Measurements from ENCODE around the gene SMURF1.

The SMURF1 gene

GRCh38 chr7:99141841-99142726 lies 1.8 kb downstream of the SMURF1 start:
- no peak for DNase-seq

- no peak for DNase-seq
These were observed 2.6 kb downstream of the SMURF1 start for GRCh38 chr7:99141334-99141733.

GRCh38 chr7:99140813-99141212 lies 3.1 kb downstream of the SMURF1 start:
- DNase-seq = no peak

DNA sequence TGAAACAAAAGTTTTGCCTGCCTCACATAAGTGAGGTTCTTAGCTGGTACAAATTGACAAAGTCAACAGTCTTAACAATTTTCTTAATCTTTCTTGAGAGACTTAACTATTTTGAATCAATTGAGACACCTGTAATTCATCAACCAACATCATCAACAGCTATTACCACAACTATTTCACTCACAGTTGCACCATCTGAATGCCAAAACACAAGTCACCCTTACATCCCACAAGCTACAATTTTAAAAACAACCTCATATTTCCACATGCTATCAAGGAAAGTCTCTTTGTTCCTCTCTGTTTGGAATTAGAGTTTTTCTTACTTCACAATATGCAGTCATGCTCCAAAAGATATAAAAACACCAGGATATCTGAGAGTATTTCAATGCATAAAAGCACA lies 4.9 kb downstream of the SMURF1 start:
- DNase-seq = no peak

DNA sequence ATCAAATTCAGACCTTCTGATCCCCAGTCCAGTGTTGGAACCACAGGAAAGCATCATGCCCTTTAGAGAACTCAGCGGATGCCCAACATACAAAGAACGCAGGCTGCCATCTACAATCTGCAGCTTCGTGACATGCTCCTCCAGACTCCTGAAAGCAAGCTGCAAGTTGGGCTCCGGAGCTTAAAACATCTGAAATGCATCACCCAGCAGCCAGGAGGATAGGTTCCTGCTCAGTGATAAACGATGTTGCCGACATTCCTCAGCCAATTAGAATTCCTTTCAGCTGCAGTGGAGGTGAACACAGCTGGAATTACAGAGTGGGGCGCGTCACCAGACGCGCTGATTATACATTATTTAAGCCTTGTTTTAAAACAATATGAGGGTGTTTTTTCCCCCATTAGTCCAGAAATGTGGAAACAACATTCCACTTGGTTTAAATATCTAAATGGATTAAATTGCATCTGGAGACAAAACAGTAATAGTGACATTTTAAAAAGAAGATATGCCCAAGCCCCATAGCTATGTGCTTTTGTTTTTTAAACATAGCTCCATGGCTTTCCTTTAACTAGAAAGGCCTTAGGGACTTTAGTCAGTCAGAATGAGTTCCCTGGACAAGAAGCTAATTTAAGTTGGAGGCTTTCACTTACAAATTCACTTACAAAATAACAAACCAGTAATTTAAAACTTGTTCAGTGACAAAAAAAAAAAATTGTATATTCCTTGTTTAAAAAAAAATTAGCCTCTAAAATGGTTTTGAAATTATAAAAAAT lies 6.3 kb downstream of the SMURF1 start:
- no peak for DNase-seq

GRCh38 chr7:99135938-99136337 lies 8.0 kb downstream of the SMURF1 start:
- DNase-seq = no peak

GRCh38 chr7:99133766-99134564 lies 9.9 kb downstream of the SMURF1 start:
- no peak for DNase-seq

- DNase-seq = no peak
These were observed 11.2 kb downstream of the SMURF1 start for GRCh38 chr7:99132595-99133321.

DNA sequence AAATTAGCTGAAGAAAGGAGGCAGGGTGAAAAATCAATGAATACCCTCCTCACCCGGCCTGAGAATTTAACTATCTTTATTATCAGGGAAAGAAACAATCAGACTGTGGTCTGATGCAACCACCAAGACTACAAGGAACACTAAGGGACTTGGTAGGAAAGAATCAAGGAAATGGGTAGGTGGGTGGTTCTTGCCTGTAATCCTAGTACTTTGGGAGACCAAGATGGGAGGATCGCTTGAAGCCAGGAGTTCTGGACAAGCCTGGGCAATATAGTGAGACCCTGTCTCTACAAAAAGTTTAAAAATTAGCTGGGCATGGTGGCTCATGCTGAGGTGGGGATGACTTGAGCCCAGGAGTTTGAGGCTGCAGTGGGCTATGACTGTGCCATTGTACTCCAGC lies 12.6 kb downstream of the SMURF1 start:
- no peak for DNase-seq

DNA sequence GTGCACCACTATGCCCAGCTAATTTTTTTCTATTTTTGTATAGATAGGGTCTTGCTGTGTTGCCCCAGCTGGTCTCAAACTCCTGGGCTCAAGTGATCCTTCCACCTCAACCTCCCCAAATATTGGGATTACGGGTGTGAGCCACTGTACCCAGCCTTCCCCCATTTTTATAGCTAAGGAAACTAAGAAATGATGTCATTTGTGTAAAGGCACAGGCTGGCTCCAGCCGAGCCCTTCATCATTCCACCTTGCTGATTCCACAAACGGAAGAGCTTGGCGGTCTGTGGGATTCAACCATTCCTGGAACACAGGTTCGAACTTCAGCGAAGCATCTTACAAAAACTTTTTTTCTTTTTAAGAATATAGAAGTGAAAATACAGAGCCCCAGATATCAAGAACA lies 14.4 kb downstream of the SMURF1 start:
- DNase-seq = no peak

DNA sequence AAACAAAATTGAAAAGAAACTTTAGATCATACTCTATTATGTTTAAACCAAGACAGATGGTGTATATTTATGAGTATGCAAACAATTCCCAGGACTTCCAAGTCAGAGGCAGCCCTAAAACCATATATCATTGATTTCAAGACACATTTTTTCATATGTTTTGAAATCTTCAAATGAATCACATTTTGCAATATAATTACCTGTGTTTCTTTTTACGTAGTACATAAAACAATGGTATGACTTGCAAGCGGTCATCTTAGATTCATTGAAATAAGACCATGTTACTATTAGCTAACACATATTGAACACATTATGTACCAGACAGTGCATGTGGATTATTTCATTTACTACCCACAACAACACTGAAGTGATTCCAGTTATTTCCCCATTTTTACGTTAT lies 14.9 kb downstream of the SMURF1 start:
- DNase-seq = no peak

GRCh38 chr7:99128076-99128950 lies 15.6 kb downstream of the SMURF1 start:
- DNase-seq = no peak

- DNase-seq = no peak
These were observed 16.3 kb downstream of the SMURF1 start for GRCh38 chr7:99127636-99128035.

DNA sequence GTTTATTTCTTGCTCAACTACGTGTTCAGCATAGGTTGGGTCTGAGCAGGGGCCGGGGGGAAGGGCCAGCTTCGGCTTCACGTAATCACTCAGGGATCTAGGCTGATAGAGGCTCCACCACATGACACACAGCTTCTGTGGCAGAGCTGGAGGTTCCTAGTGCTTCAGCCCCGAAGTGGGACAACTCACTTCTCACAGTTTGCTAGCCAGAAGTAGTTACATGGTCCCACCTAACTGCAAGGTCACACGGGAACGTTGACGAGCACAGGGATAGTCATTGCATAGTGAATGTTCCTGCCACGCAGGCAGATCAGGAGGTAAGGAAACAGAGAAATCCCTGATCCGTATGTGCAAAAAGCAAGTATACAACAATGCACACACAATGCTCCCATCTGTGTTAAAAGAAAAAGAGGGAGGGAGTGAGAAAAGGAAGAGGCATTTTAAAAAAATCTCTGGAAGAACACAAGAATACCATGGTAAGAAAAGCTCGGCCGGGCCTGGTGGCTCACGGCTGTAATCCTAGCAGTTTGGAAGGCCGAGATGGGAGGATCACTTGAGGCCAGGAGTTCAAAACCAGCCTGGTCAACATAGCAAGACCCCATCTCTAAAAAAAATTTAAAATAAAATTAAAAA lies 16.9 kb downstream of the SMURF1 start:
- no peak for DNase-seq

DNA sequence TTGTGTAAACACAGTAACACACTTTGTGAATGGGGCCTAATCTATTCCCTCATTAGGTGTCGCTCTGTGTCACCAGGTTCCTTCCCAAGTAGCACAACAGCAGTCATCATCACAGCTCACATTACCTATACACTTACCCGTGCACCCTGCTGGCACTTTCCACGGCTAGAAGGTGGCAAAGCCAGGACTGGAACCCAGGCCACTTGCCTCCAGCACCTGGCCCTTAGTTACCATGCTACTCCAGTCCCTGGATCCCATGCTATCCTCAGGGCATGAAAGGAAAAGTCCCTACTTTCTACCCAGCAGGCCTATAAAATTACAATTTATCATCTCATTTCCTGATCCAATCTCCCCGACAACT lies 18.4 kb downstream of the SMURF1 start:
- DNase-seq = no peak

GRCh38 chr7:99124751-99125504 lies 19.0 kb downstream of the SMURF1 start:
- DNase-seq = no peak

DNA sequence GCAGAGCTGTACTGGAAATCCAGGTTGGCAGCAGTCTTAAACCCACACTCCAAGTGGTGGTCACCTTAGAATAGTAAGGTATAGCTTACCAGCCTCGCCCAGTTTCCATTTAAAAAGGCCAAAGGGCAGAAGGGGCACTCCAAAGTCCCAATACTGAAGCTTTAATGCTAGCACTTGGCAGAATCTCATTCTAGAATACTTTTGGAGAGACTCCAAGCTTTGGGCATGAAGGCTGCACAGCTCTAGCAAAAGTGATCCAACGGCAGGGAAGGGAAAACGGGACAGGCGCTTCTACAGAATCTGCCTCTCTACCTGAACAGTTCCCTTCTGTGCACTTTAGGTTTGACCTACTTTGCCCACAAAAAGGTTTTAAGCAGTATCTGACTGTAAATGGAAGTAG lies 19.7 kb downstream of the SMURF1 start:
- DNase-seq = no peak

GRCh38 chr7:99123571-99124033 lies 20.3 kb downstream of the SMURF1 start:
- no peak for DNase-seq

GRCh38 chr7:99122762-99123161 lies 21.1 kb downstream of the SMURF1 start:
- DNase-seq = no peak

GRCh38 chr7:99121496-99122021 lies 22.3 kb downstream of the SMURF1 start:
- DNase-seq = no peak

All from GOT3 (cell line).